ENCODE data around the gene KCNK5. TPM values are rescaled to one million over a fixed set of nuclear protein-coding genes. Genes with fewer than 3 reads are reported as not detected.

The KCNK5 gene
- total RNA-seq, 1 donor from 2014 or later, result not detected

DNA sequence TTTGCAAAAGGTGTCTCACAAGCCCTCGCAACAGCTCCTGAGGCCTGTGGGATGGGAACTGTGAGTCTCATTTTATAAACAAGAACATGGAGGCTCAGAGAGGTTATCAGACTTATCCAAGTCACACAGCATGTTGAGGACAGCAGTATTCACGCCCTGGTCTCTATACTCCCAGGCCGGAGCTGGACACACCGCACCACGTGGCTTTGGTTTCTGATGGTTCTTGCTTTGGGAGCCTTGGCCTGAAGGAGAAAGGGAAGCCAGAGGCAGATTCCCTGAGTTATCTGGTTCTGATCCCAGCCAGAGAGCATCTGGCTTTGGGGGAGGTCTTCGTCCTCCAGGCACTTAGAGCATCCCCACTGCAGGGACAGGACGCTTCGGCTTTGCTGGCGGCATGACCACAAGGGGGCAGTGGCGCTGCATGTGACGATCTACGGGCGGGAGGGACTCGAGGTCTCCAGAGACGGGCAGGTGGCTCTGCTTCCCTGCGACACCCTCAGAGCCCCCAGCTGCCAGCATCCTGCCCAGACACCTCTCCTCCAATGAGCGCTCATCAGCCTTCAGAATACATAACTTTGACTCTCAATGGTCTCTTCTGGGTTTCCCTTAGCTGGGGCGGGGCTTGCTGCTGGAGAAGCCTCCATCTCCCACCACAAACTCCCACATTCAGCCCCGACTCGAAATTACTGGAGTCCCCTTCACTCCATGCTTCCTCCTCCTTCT is 62.9 kb downstream of the KCNK5 start:
- H3K27me3 Mint-ChIP-seq (ENCODE audit: unreplicated experiment), result peaks cover 9% of the 10 kb centered on the region
- no peak overlapping the region for H3K4me3 Mint-ChIP-seq (ENCODE audit: unreplicated experiment)
- no peaks in the 10 kb centered on the region for H3K4me1 Mint-ChIP-seq (ENCODE audit: unreplicated experiment)
- peak; percentile 79 for TF ChIP-seq CTCF (IDR thresholded peaks at IDR 0.05)
- H3K27ac Mint-ChIP-seq (ENCODE audit: unreplicated experiment), result no peak overlapping the region
- DNase-seq (ENCODE audit: extremely low spot score, unreplicated experiment), result no peak
- H3K9me3 Mint-ChIP-seq (ENCODE audit: unreplicated experiment), result peaks cover 6% of the 10 kb centered on the region
- H3K36me3 Mint-ChIP-seq (ENCODE audit: unreplicated experiment), result no peaks in the 10 kb centered on the region

DNA sequence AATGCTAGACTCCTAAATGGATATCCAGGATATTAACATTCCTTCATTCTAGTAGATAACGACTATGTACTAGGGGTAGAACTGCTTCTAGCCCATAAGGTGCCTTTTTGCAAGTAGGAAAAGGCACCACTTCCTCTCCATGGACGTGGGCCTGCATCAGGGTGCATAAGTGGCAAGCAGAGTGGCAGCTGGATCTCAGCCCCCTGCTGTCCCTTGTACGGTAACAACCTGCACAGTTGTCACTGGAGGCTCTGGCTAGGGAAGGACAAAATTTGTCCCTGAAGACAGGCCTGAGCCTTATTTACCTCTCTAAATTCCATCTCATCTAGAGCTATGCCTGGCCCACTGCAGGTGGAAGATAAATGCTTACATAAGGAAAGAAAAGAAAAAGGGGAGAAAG is 71.8 kb downstream of the KCNK5 start:
- no peak for DNase-seq (ENCODE audit: extremely low spot score, unreplicated experiment)
- Mint-ChIP-seq H3K9me3 (ENCODE audit: unreplicated experiment) (peaks cover 4% of the 10 kb centered on the region), H3K27me3 (ENCODE audit: unreplicated experiment) (peaks cover 3% of the 10 kb centered on the region), H3K36me3 (ENCODE audit: unreplicated experiment) (no peaks in the 10 kb centered on the region), H3K4me1 (ENCODE audit: unreplicated experiment) (no peaks in the 10 kb centered on the region), H3K27ac (ENCODE audit: unreplicated experiment) (no peak overlapping the region), H3K4me3 (ENCODE audit: unreplicated experiment) (no peak overlapping the region)
- TF ChIP-seq CTCF (IDR thresholded peaks at IDR 0.05), result no peak

GRCh38 chr6:39156801-39157200 is 72.5 kb downstream of the KCNK5 start:
- peaks cover 4% of the 10 kb centered on the region for H3K9me3 Mint-ChIP-seq (ENCODE audit: unreplicated experiment)
- H3K27me3 Mint-ChIP-seq (ENCODE audit: unreplicated experiment), result peaks cover 3% of the 10 kb centered on the region
- TF ChIP-seq CTCF (IDR thresholded peaks at IDR 0.05), result no peak
- no peaks in the 10 kb centered on the region for H3K4me1 Mint-ChIP-seq (ENCODE audit: unreplicated experiment)
- no peak for DNase-seq (ENCODE audit: extremely low spot score, unreplicated experiment)
- no peak overlapping the region for H3K4me3 Mint-ChIP-seq (ENCODE audit: unreplicated experiment)
- no peak overlapping the region for H3K27ac Mint-ChIP-seq (ENCODE audit: unreplicated experiment)
- no peaks in the 10 kb centered on the region for H3K36me3 Mint-ChIP-seq (ENCODE audit: unreplicated experiment)

GRCh38 chr6:39154705-39155104 is 74.6 kb downstream of the KCNK5 start:
- no peaks in the 10 kb centered on the region for H3K36me3 Mint-ChIP-seq (ENCODE audit: unreplicated experiment)
- DNase-seq (ENCODE audit: extremely low spot score, unreplicated experiment), result no peak
- no peak overlapping the region for H3K4me3 Mint-ChIP-seq (ENCODE audit: unreplicated experiment)
- H3K4me1 Mint-ChIP-seq (ENCODE audit: unreplicated experiment), result no peaks in the 10 kb centered on the region
- H3K27ac Mint-ChIP-seq (ENCODE audit: unreplicated experiment), result no peak overlapping the region
- TF ChIP-seq CTCF (IDR thresholded peaks at IDR 0.05), result no peak
- H3K9me3 Mint-ChIP-seq (ENCODE audit: unreplicated experiment), result peaks cover 4% of the 10 kb centered on the region
- H3K27me3 Mint-ChIP-seq (ENCODE audit: unreplicated experiment), result peaks cover 19% of the 10 kb centered on the region

DNA sequence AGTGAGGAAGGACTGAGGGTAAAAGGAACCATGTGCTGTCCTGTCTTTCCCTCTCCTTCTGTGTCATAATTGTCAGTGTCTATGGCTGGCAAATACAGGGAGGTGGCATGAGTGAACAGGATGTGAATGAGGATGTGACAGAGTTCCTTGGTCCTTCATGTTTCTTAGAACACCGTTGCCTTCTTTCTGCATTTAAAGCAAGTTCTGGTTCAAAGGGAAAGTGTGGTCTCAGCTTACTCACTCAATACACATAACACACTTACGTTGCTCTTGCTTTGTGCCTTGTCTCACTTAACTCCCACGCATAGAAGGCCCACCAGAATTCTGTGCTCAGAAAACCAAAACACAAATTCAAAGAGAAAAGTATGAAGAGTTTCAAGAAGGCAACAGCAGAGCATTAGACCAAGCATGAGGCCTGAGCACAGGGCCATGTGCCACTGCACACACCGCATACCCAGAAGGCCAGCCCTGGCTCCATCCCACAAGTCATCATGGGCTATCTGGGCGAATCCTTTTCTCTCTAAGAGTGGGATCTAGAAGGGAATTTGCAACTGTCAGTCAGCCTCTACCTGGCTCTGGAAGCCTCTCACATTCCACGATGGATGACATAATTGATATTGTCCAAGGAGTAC is 75.4 kb downstream of the KCNK5 start:
- Mint-ChIP-seq H3K27ac (ENCODE audit: unreplicated experiment) (no peak overlapping the region), H3K4me1 (ENCODE audit: unreplicated experiment) (no peaks in the 10 kb centered on the region), H3K4me3 (ENCODE audit: unreplicated experiment) (no peak overlapping the region), H3K27me3 (ENCODE audit: unreplicated experiment) (peaks cover 26% of the 10 kb centered on the region), H3K9me3 (ENCODE audit: unreplicated experiment) (peaks cover 1% of the 10 kb centered on the region), H3K36me3 (ENCODE audit: unreplicated experiment) (no peaks in the 10 kb centered on the region)
- DNase-seq (ENCODE audit: extremely low spot score, unreplicated experiment), result no peak
- no peak for TF ChIP-seq CTCF (IDR thresholded peaks at IDR 0.05)

All from osteocyte (in vitro differentiated cells).